Activated naive CD8-positive, alpha-beta T cell treated with anti-CD3 and anti-CD28 coated beads for 36 hours (primary cell): Measurements from ENCODE around the gene SLC35A3. TPM values are rescaled to one million over a fixed set of nuclear protein-coding genes. Genes with fewer than 3 reads are reported as not detected.

ENCODE experiments used
- DNase-seq: peaks from one replicate; pipeline ENCODE4 v3.0.0; 2021
- H3K27ac Mint-ChIP-seq: one replicate; pipeline ENCODE4 v1.8.0; 2022; ENCODE audit warnings: mild to moderate bottlenecking, moderate library complexity, mixed read lengths
- H3K27me3 Mint-ChIP-seq: one replicate; pipeline ENCODE4 v1.8.0; 2022; ENCODE audit warnings: mild to moderate bottlenecking, mixed read lengths
- H3K36me3 Mint-ChIP-seq: one replicate; pipeline ENCODE4 v1.8.0; 2021; ENCODE audit warnings: mild to moderate bottlenecking, mixed read lengths
- H3K4me1 Mint-ChIP-seq: one replicate; pipeline ENCODE4 v1.8.0; 2021; ENCODE audit warnings: mixed read lengths
- H3K4me3 Mint-ChIP-seq: one replicate; pipeline ENCODE4 v1.8.0; 2022; ENCODE audit warnings: mild to moderate bottlenecking, moderate library complexity, mixed read lengths
- H3K9me3 Mint-ChIP-seq: one replicate; pipeline ENCODE4 v1.8.0; 2022; ENCODE audit warnings: mixed read lengths
- total RNA-seq, 2 experiments: library from RNA; stranded (reverse); gene quantifications; one replicate each; pipeline ENCODE4 v1.2.3, GENCODE V29; 2021

SLC35A3 gene
- total RNA-seq, 2 experiments from 2014 or later = 14.0 to 15.8 TPM

DNA sequence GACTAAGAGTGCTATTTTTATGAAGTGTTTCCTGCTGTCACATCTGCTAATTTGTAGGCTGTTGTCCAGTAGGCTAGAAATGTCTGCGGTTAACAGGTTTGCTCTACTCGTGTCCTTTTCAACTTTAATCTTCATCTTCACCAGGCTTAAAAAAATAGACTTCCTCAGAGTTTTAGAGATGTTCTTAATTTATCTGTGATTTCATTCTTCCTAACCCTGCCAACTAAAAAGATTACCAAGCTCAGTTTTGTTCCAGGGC is 96.1 kb downstream of the SLC35A3 start:
- H3K36me3 Mint-ChIP-seq = peaks cover 47% of the 10 kb centered on the region
- DNase-seq = no peak
- no peak overlapping the region for H3K4me3 Mint-ChIP-seq
- peak overlapping the region; percentile 83 for H3K27ac Mint-ChIP-seq
- no peaks in the 10 kb centered on the region for H3K27me3 Mint-ChIP-seq
- no peaks in the 10 kb centered on the region for H3K9me3 Mint-ChIP-seq
- H3K4me1 Mint-ChIP-seq = peaks cover 17% of the 10 kb centered on the region

DNA sequence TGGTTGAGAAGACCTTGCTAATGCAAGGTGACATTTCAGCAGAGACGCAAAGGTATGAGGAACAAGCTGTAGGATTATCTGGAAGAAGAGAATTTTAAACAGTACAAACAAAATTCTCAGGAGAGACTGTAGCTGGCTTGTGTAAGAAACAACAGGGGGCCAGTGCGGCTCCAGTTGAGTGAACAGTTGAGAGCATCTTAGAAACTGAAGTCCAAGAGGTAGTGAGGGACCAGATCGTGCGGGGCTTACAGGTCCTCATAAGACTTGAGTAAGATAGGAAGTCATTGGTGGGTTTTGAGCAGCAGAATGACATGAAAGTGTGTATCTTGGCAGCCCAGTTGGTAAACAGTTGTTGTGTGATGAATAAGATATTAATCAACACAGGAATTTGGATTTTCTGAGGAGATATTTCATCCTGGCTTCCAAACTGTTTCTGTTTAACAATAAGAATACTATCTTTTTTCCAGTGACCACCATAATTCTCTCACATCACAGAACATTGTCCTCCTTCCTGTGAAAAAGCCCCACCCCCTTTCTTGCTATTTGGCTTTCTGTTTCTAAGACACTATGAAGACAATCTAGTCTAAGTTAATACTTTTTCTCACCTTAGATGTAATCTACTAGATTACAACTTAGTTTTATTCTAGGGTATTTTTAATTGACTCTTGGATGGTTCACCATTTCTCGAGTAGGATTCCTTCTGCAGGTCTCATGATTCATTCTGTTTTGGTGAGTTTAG is 100.6 kb downstream of the SLC35A3 start:
- peaks cover 13% of the 10 kb centered on the region for H3K4me1 Mint-ChIP-seq
- H3K27ac Mint-ChIP-seq = peak overlapping the region; percentile 35
- no peak overlapping the region for H3K4me3 Mint-ChIP-seq
- H3K27me3 Mint-ChIP-seq = no peaks in the 10 kb centered on the region
- H3K36me3 Mint-ChIP-seq = peaks cover 55% of the 10 kb centered on the region
- no peak for DNase-seq
- no peaks in the 10 kb centered on the region for H3K9me3 Mint-ChIP-seq

- no peaks in the 10 kb centered on the region for H3K9me3 Mint-ChIP-seq
- H3K27me3 Mint-ChIP-seq = no peaks in the 10 kb centered on the region
- DNase-seq = no peak
- H3K27ac Mint-ChIP-seq = no peak overlapping the region
- H3K4me3 Mint-ChIP-seq = no peak overlapping the region
- H3K36me3 Mint-ChIP-seq = peaks cover 41% of the 10 kb centered on the region
- H3K4me1 Mint-ChIP-seq = peaks cover 20% of the 10 kb centered on the region
These were observed 103.7 kb downstream of the SLC35A3 start for GRCh38 chr1:100073531-100073930.

- Mint-ChIP-seq H3K27ac (peak overlapping the region; percentile 27), H3K9me3 (no peaks in the 10 kb centered on the region), H3K4me3 (no peak overlapping the region), H3K27me3 (no peaks in the 10 kb centered on the region), H3K36me3 (peaks cover 39% of the 10 kb centered on the region), H3K4me1 (peaks cover 20% of the 10 kb centered on the region)
- DNase-seq = no peak
These were observed 105.0 kb downstream of the SLC35A3 start for GRCh38 chr1:100074604-100075395.

- no peaks in the 10 kb centered on the region for H3K27me3 Mint-ChIP-seq
- DNase-seq = no peak
- H3K9me3 Mint-ChIP-seq = no peaks in the 10 kb centered on the region
- peaks cover 19% of the 10 kb centered on the region for H3K4me1 Mint-ChIP-seq
- peak overlapping the region; percentile 19 for H3K27ac Mint-ChIP-seq
- no peak overlapping the region for H3K4me3 Mint-ChIP-seq
- H3K36me3 Mint-ChIP-seq = peaks cover 36% of the 10 kb centered on the region
These were observed 106.0 kb downstream of the SLC35A3 start for GRCh38 chr1:100075773-100076172.

GRCh38 chr1:100076319-100076718 is 106.5 kb downstream of the SLC35A3 start:
- H3K4me3 Mint-ChIP-seq = no peak overlapping the region
- no peak for DNase-seq
- H3K9me3 Mint-ChIP-seq = no peaks in the 10 kb centered on the region
- peaks cover 34% of the 10 kb centered on the region for H3K36me3 Mint-ChIP-seq
- peaks cover 18% of the 10 kb centered on the region for H3K4me1 Mint-ChIP-seq
- H3K27ac Mint-ChIP-seq = no peak overlapping the region
- no peaks in the 10 kb centered on the region for H3K27me3 Mint-ChIP-seq

DNA sequence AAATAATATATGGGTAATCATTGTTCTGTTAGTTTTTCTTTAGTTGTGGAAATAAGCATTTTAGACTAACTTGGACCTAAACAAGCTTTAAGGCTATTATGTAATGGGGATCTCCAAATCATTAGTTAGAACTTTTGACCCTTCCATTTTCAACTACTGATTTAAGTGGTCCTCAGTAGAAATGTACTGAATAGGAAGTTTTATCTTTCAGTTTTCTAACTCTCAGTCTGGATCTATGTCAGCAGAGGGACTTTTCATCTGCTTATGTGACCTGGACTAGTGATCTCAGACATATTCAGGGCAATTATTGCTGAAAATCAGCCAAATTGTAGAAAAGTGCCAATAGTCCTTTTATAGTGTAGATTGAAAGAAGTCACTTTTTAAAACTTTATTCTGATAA is 106.9 kb downstream of the SLC35A3 start:
- no peak overlapping the region for H3K27ac Mint-ChIP-seq
- no peak for DNase-seq
- no peaks in the 10 kb centered on the region for H3K9me3 Mint-ChIP-seq
- peaks cover 14% of the 10 kb centered on the region for H3K4me1 Mint-ChIP-seq
- peaks cover 30% of the 10 kb centered on the region for H3K36me3 Mint-ChIP-seq
- no peak overlapping the region for H3K4me3 Mint-ChIP-seq
- no peaks in the 10 kb centered on the region for H3K27me3 Mint-ChIP-seq

GRCh38 chr1:100077531-100077930 is 107.7 kb downstream of the SLC35A3 start:
- Mint-ChIP-seq H3K4me3 (no peak overlapping the region), H3K9me3 (no peaks in the 10 kb centered on the region), H3K36me3 (peaks cover 26% of the 10 kb centered on the region), H3K27me3 (no peaks in the 10 kb centered on the region), H3K4me1 (peaks cover 14% of the 10 kb centered on the region), H3K27ac (peak overlapping the region; percentile 55)
- DNase-seq = no peak

DNA sequence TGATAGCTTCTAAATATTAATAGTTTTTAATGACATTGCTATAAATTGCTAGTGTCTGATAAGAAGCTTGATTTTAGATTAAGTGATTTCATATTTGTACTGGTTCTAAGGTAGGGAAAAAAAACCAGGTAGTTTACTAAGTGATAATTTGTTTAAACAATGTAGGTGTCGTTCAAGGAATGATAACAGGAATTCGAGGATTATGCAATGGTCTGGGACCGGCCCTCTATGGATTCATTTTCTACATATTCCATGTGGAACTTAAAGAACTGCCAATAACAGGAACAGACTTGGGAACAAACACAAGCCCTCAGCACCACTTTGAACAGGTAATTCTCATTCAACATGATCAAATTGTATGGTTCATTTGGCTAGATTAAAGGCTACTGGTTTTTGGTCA is 110.5 kb downstream of the SLC35A3 start:
- no peak overlapping the region for H3K4me3 Mint-ChIP-seq
- DNase-seq = no peak
- H3K27ac Mint-ChIP-seq = no peak overlapping the region
- peaks cover 11% of the 10 kb centered on the region for H3K4me1 Mint-ChIP-seq
- H3K36me3 Mint-ChIP-seq = peaks cover 6% of the 10 kb centered on the region
- no peaks in the 10 kb centered on the region for H3K27me3 Mint-ChIP-seq
- H3K9me3 Mint-ChIP-seq = no peaks in the 10 kb centered on the region

Other genes with a start within 250 kb of the SLC35A3 start
- 1 to 10 TPM; 4.2 to 4.3 TPM for gene FRRS1, start 203.4 kb upstream of the SLC35A3 start, total RNA-seq
- gene AGL, start 119.6 kb upstream of the SLC35A3 start, total RNA-seq = 10 to 100 TPM; 16.2 to 16.5 TPM
- gene SASS6, start 162.9 kb downstream of the SLC35A3 start, total RNA-seq = 10 to 100 TPM; 15.7 TPM
- gene TRMT13, start 163.2 kb downstream of the SLC35A3 start, total RNA-seq = 10 to 100 TPM; 18.6 to 19.6 TPM
- under 1 TPM; 0.40 to 0.72 TPM for gene LRRC39, start 208.3 kb downstream of the SLC35A3 start, total RNA-seq